Activated CD4-positive, alpha-beta T cell treated with anti-CD3 and anti-CD28 coated beads, Interleukin-2, Interleukin-4, amounts not matched to agents 100 ng/mL and 50 ng/mL, durations not matched to agents 16 hours and 8 hours (primary cell): Measurements from ENCODE around the gene RASD2.
A peak's percentile ranks its signal among the peaks of the same experiment; 100 is the strongest.

Experiments
- DNase-seq: peaks from one replicate; pipeline ENCODE4 v3.0.0-alpha.2; 2020; ENCODE audit warnings: low spot score

Gene RASD2

GRCh38 chr22:35518811-35519210 is 21.8 kb upstream of the RASD2 start:
- DNase-seq = no peak

- no peak for DNase-seq
Observed at GRCh38 chr22:35519306-35520000, 21.2 kb upstream of the RASD2 start.

- no peak for DNase-seq
Observed at GRCh38 chr22:35521358-35522224, 19.0 kb upstream of the RASD2 start.

GRCh38 chr22:35522225-35523149 is 18.1 kb upstream of the RASD2 start:
- DNase-seq = no peak

GRCh38 chr22:35523167-35523947 is 17.3 kb upstream of the RASD2 start:
- no peak for DNase-seq

GRCh38 chr22:35524966-35525686 is 15.5 kb upstream of the RASD2 start:
- no peak for DNase-seq

- DNase-seq = no peak
Observed at GRCh38 chr22:35525687-35526332, 14.8 kb upstream of the RASD2 start.

GRCh38 chr22:35526333-35526979 is 14.2 kb upstream of the RASD2 start:
- DNase-seq = no peak

GRCh38 chr22:35528927-35529326 is 11.7 kb upstream of the RASD2 start:
- DNase-seq = no peak

GRCh38 chr22:35530700-35531099 is 9.9 kb upstream of the RASD2 start:
- no peak for DNase-seq

- DNase-seq = no peak
Observed at GRCh38 chr22:35531202-35531601, 9.4 kb upstream of the RASD2 start.

GRCh38 chr22:35531676-35532075 is 9.0 kb upstream of the RASD2 start:
- no peak for DNase-seq

GRCh38 chr22:35533365-35534029 is 7.1 kb upstream of the RASD2 start:
- DNase-seq = no peak

- no peak for DNase-seq
Observed at GRCh38 chr22:35534091-35534490, 6.5 kb upstream of the RASD2 start.

GRCh38 chr22:35537232-35537631 is 3.4 kb upstream of the RASD2 start:
- no peak for DNase-seq

- peak; percentile 29 for DNase-seq
Observed at GRCh38 chr22:35538801-35539321, 1.8 kb upstream of the RASD2 start.

- no peak for DNase-seq
Observed at GRCh38 chr22:35539487-35539886, 1.1 kb upstream of the RASD2 start.

- DNase-seq = peak; percentile 35
Observed at GRCh38 chr22:35539910-35540594, 579 bp upstream of the RASD2 start.
